GM12878 (cell line): Measurements from ENCODE around the gene MRAP2. TPM values are rescaled to one million over a fixed set of nuclear protein-coding genes. Genes with fewer than 3 reads are reported as not detected.
"Not testable (repeated sequence)": the region's sequence is repeated elsewhere in the genome, so short reads cannot be mapped to it uniquely, and the experiment has no call there.

Experiments used
- ATAC-seq: fragments of 200-7000 bp; cut with Tn5 transposase; 3 replicates; pipeline ENCODE4 v1.9.1; 2020; ENCODE audit warnings: mild to moderate bottlenecking, moderate library complexity
- BruUV-seq: library from RNA; stranded (reverse); fragments of 400-500 nt; replicated peaks from 2 replicates; lab custom pipeline; 2021; lab: Mats Ljungman, UMichigan
- CTCF ChIA-PET: fragments of 300-600 bp; sonication (Branson Sonifier 250); formaldehyde crosslinking; extraction: SDS; loops from one replicate; lab custom pipeline; 2021; ENCODE audit warnings: inconsistent platforms; lab: Yijun Ruan, JAX
- POLR2A ChIA-PET: fragments of 350-600 bp; formaldehyde crosslinking; extraction: SDS; loops from one replicate; lab custom pipeline; 2021; ENCODE audit warnings: inconsistent platforms; lab: Charles Lee
- RAD21 ChIA-PET: fragments of 300-600 bp; sonication (Branson Sonifier 250); formaldehyde crosslinking; loops from one replicate; lab custom pipeline; 2023; ENCODE audit warnings: antibody characterized with exemption; ENCODE audit not compliant: unreplicated experiment; lab: Charles Lee
- SMC1A ChIA-PET: fragments of 300-600 bp; sonication (Branson Sonifier 250); formaldehyde crosslinking; loops from one replicate; lab custom pipeline; 2023; ENCODE audit not compliant: unreplicated experiment, uncharacterized antibody; lab: Charles Lee
- DNase-seq: peaks from one replicate; pipeline ENCODE4 v3.0.0-alpha.2; 2011; ENCODE audit warnings: low read depth, low spot score
- FAIRE-seq: peaks from 3 replicates; lab custom pipeline; 2011; peaks lifted over from hg19 to GRCh38; lab: Jason Lieb, UNC
- H2AFZ ChIP-seq: 2 replicates; pipeline ENCODE4 v1.6.0; 2011; ENCODE audit warnings: low read depth, low read length, control low read depth; ENCODE audit not compliant: control insufficient read depth
- H3K27ac ChIP-seq: 2 replicates; pipeline ENCODE4 v1.5.1; 2011; ENCODE audit warnings: control low read depth; ENCODE audit not compliant: control insufficient read depth, insufficient read depth
- H3K27me3 ChIP-seq, 2 experiments: replicated peaks in 1 of 2; 2 replicates each; pipeline versions ENCODE4 v1.6.0 to v1.6.1; 2011; ENCODE audit warnings: low read length in 1 of 2; ENCODE audit not compliant: control insufficient read depth in 2 of 2, insufficient read depth in 2 of 2
- H3K36me3 ChIP-seq, 2 experiments: 2 replicates each; pipeline ENCODE4 v1.5.1; 2011; ENCODE audit warnings: low read length in 1 of 2; ENCODE audit not compliant: control insufficient read depth in 2 of 2, insufficient read depth in 2 of 2
- H3K4me1 ChIP-seq: 2 replicates; pipeline ENCODE4 v1.6.1; 2011; ENCODE audit warnings: mild to moderate bottlenecking, low read length, moderate library complexity, mixed read lengths; ENCODE audit not compliant: control insufficient read depth, insufficient read depth
- H3K4me2 ChIP-seq: 2 replicates; pipeline ENCODE4 v1.6.0; 2011; ENCODE audit warnings: control low read depth; ENCODE audit not compliant: control insufficient read depth, insufficient read depth
- H3K4me3 ChIP-seq: fragments of 200-600 bp; sonication (generic); 2 replicates; pipeline ENCODE4 v1.5.1; 2016
- H3K79me2 ChIP-seq: 2 replicates; pipeline ENCODE4 v1.6.0; 2011; ENCODE audit warnings: low read length; ENCODE audit not compliant: control insufficient read depth, insufficient read depth
- H3K9ac ChIP-seq: 2 replicates; pipeline ENCODE4 v1.8.0; 2011; ENCODE audit warnings: low read length, control low read depth, mixed read lengths; ENCODE audit not compliant: control insufficient read depth, insufficient read depth
- H3K9me3 ChIP-seq: replicated peaks from 3 replicates; pipeline ENCODE4 v1.5.1; 2011; ENCODE audit warnings: mild to moderate bottlenecking, low read length; ENCODE audit not compliant: control insufficient read depth, insufficient read depth
- H4K20me1 ChIP-seq: 2 replicates; pipeline ENCODE4 v1.6.0; 2011; ENCODE audit not compliant: control insufficient read depth, insufficient read depth
- BCL11A ChIP-seq: IDR thresholded peaks from 2 replicates; pipeline ENCODE4 v1.6.1; 2011; ENCODE audit warnings: low read depth, low read length
- DPF2 ChIP-seq: fragments of 450-650 bp; IDR thresholded peaks from 2 replicates; pipeline ENCODE4 v1.6.1; 2017; ENCODE audit warnings: mild to moderate bottlenecking
- HDAC6 ChIP-seq: fragments of 200-600 bp; sonication (generic); IDR thresholded peaks from one replicate; pipeline ENCODE4 v1.8.0; 2017; ENCODE audit warnings: antibody characterized with exemption; ENCODE audit not compliant: unreplicated experiment
- MYC ChIP-seq: IDR thresholded peaks from 2 replicates; pipeline ENCODE4 v1.6.1; 2011; ENCODE audit warnings: mild to moderate bottlenecking, low read length, moderate library complexity, inconsistent platforms; ENCODE audit not compliant: insufficient read depth, insufficient replicate concordance, insufficient read length, severe bottlenecking
- PAX8 ChIP-seq: fragments of 450-650 bp; IDR thresholded peaks from 2 replicates; pipeline ENCODE4 v1.6.1; 2017; ENCODE audit warnings: mild to moderate bottlenecking, moderate library complexity
- RUNX3 ChIP-seq: IDR thresholded peaks from 2 replicates; pipeline ENCODE4 v1.6.1; 2012; ENCODE audit warnings: low read length, inconsistent platforms
- SMAD5 ChIP-seq: IDR thresholded peaks from 2 replicates; pipeline ENCODE4 v1.6.1; 2016; ENCODE audit warnings: antibody characterized with exemption, low read depth
- TCF12 ChIP-seq: IDR thresholded peaks from 2 replicates; pipeline ENCODE4 v1.6.1; 2011; ENCODE audit warnings: low read depth, mild to moderate bottlenecking, low read length
- ZNF622 ChIP-seq: fragments of 450-650 bp; IDR thresholded peaks from 2 replicates; pipeline ENCODE4 v1.6.1; 2017; ENCODE audit warnings: mild to moderate bottlenecking, inconsistent platforms
- WGBS: methylation state at CpG from one replicate; pipeline ENCODE4 v1.1.6; 2016; ENCODE audit warnings: low lambda C conversion rate; ENCODE audit not compliant: insufficient replicate concordance, insufficient coverage; ENCODE audit errors: missing lambda C conversion rate; 5-methylcytosine and 5-hydroxymethylcytosine counted together
- in situ Hi-C: fragments of 300-500 bp; cut with MboI; formaldehyde crosslinking; loops from 9 replicates; pipeline ENCODE4 v1.14.3; 2018; ENCODE audit warnings: mixed read lengths
- intact Hi-C: fragments of 100-400 bp; cut with micrococcal nuclease; formaldehyde crosslinking; loops from one replicate; pipeline ENCODE4 v1.14.2; 2022; ENCODE audit not compliant: unreplicated experiment
- polyA plus RNA-seq, 11 experiments: library from polyadenylated mRNA; depleted of rRNA in 4 of 11; unstranded in 6 of 11; stranded (reverse) in 5 of 11; fragments of >200 nt; fragmentation: Nextera tagmentation in 4 of 11; fragmentation: Illumina TruSeq in 1 of 11; extraction: Ambion mirVana in 4 of 11; extraction: Trizol in 1 of 11; gene quantifications; 1 replicate in 1 of 11; 2 replicates in 10 of 11; pipeline versions ENCODE4 v1.2.1 to v1.2.3, GENCODE V29; 2011 to 2016; ENCODE audit warnings: inconsistent platforms in 2 of 11, missing spikeins in 2 of 11, low read depth in 1 of 11
- total RNA-seq, 4 experiments: library from RNA; depleted of rRNA in 3 of 4; stranded (reverse); fragments of >200 nt in 3 of 4; fragmentation: Illumina TruSeq in 1 of 4; extraction: Trizol in 1 of 4; gene quantifications; 2 replicates each; pipeline versions ENCODE4 v1.2.1 to v1.2.3, GENCODE V29; 2013 to 2021
- TF ChIP-seq, protein P1 (sequence below): fragments of 450-650 bp; IDR thresholded peaks from 2 replicates; pipeline ENCODE4 v1.6.1; 2017; ENCODE audit warnings: borderline replicate concordance
- TF ChIP-seq, protein P2 (sequence below): fragments of 450-650 bp; IDR thresholded peaks from 2 replicates; pipeline ENCODE4 v1.6.1; 2017; ENCODE audit warnings: antibody characterized with exemption, mild to moderate bottlenecking, moderate library complexity

Gene MRAP2
- total and polyA plus RNA-seq, 10 of the 15 experiments (the other 5 are each of a cell fraction or from before 2014, with no cell fraction given): not detected

GRCh38 chr6:84105215-84105924 lies 71.8 kb downstream of the MRAP2 start:
- H3K4me2 ChIP-seq, DNase-seq, H3K27ac ChIP-seq, H3K4me1 ChIP-seq, ATAC-seq, H3K9ac ChIP-seq, RAD21 ChIA-PET, FAIRE-seq, H3K79me2 ChIP-seq, H3K4me3 ChIP-seq, BruUV-seq, CTCF ChIA-PET, H3K36me3 ChIP-seq, SMC1A ChIA-PET, intact Hi-C loops, in situ Hi-C loops, H3K27me3 ChIP-seq, H2AFZ ChIP-seq, H3K9me3 ChIP-seq, H4K20me1 ChIP-seq, POLR2A ChIA-PET: not testable (repeated sequence)
- WGBS: 24% methylated on average over 3 of the region's 3 CpGs

DNA sequence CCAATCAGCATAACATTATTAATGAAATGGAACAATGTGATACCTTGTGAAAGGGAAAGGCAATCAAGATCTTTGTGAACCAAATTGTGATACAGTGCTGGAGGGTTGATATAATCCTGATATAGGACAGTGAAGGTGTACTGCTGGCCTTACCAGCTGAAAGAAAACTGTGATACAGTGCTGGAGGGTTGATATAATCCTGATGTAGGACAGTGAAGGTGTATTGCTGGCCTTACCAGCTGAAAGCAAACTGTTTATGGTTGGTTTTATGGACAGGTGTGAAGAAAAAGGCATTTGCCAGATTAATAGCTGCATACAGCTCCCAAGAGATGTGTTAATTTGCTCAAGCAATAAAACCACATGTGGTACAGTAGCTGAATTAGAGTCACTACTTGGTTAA lies 73.9 kb downstream of the MRAP2 start:
- no peak for FAIRE-seq
- H3K36me3 ChIP-seq: no peaks in the 10 kb centered on the region
- RAD21 ChIA-PET: interaction anchor here (1.2 kb wide), 1 partner anchor 13 kb away, joined by 3 read pairs; no protein-coding TSS in a partner anchor
- H3K4me2 ChIP-seq: no peak overlapping the region
- H3K4me3 ChIP-seq: no peak overlapping the region
- intact Hi-C loops: no loop called here
- no peaks in the 10 kb centered on the region; the same call in 2 of the 3 replicates for H3K9me3 ChIP-seq
- H3K27ac ChIP-seq: no peak overlapping the region
- no peak for DNase-seq
- no peak for ATAC-seq
- no peaks in the 10 kb centered on the region for H3K27me3 ChIP-seq
- POLR2A ChIA-PET: no interaction called here
- SMC1A ChIA-PET: no interaction called here
- no peaks in the 10 kb centered on the region for H3K4me1 ChIP-seq
- TF ChIP-seq, protein P1, sequence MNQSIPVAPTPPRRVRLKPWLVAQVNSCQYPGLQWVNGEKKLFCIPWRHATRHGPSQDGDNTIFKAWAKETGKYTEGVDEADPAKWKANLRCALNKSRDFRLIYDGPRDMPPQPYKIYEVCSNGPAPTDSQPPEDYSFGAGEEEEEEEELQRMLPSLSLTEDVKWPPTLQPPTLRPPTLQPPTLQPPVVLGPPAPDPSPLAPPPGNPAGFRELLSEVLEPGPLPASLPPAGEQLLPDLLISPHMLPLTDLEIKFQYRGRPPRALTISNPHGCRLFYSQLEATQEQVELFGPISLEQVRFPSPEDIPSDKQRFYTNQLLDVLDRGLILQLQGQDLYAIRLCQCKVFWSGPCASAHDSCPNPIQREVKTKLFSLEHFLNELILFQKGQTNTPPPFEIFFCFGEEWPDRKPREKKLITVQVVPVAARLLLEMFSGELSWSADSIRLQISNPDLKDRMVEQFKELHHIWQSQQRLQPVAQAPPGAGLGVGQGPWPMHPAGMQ: no peak
- no peak for TF ChIP-seq BCL11A
- TF ChIP-seq SMAD5: no peak
- TF ChIP-seq HDAC6: no peak
- no peak for TF ChIP-seq ZNF622
- TF ChIP-seq TCF12: no peak
- no peak for TF ChIP-seq RUNX3
- TF ChIP-seq MYC: no peak
- TF ChIP-seq, protein P2, sequence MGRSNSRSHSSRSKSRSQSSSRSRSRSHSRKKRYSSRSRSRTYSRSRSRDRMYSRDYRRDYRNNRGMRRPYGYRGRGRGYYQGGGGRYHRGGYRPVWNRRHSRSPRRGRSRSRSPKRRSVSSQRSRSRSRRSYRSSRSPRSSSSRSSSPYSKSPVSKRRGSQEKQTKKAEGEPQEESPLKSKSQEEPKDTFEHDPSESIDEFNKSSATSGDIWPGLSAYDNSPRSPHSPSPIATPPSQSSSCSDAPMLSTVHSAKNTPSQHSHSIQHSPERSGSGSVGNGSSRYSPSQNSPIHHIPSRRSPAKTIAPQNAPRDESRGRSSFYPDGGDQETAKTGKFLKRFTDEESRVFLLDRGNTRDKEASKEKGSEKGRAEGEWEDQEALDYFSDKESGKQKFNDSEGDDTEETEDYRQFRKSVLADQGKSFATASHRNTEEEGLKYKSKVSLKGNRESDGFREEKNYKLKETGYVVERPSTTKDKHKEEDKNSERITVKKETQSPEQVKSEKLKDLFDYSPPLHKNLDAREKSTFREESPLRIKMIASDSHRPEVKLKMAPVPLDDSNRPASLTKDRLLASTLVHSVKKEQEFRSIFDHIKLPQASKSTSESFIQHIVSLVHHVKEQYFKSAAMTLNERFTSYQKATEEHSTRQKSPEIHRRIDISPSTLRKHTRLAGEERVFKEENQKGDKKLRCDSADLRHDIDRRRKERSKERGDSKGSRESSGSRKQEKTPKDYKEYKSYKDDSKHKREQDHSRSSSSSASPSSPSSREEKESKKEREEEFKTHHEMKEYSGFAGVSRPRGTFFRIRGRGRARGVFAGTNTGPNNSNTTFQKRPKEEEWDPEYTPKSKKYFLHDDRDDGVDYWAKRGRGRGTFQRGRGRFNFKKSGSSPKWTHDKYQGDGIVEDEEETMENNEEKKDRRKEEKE: no peak
- no peak for TF ChIP-seq PAX8
- no peak for TF ChIP-seq DPF2
- TF ChIP-seq, all 136 proteins: peak for 0
- no TSS peak for BruUV-seq
- Histone ChIP-seq H4K20me1 (no peaks in the 10 kb centered on the region), H2AFZ (no peak overlapping the region), H3K9ac (no peak overlapping the region), H3K79me2 (no peaks in the 10 kb centered on the region)
- CTCF ChIA-PET: no interaction called here
- in situ Hi-C loops: no loop called here
